Tibial nerve (tissue), 4 donors: ENCODE results near the gene HADHB. TPM values are rescaled to one million over a fixed set of nuclear protein-coding genes. Genes with fewer than 3 reads are reported as not detected.

ENCODE experiments used
- DNase-seq, 2 donors: peaks; one replicate each; pipeline ENCODE4 v3.0.0-alpha.2; 2019; ENCODE audit warnings: low spot score in 2 of 2
- H3K27ac ChIP-seq, 4 donors: fragments of 200-600 bp; sonication (generic) in 3 of 4; one replicate each; pipeline ENCODE4 v1.5.1; 2017 to 2019; ENCODE audit warnings: mild to moderate bottlenecking in 1 of 4
- H3K27me3 ChIP-seq, 2 donors: fragments of 200-600 bp; sonication (generic) in 1 of 2; one replicate each; pipeline versions ENCODE4 v1.5.1 to v1.6.0; 2017 to 2019
- H3K36me3 ChIP-seq, 3 donors: fragments of 200-600 bp; sonication (generic); one replicate each; pipeline ENCODE4 v1.5.1; 2018 to 2019
- H3K4me1 ChIP-seq, 4 donors: fragments of 200-600 bp; sonication (generic) in 3 of 4; one replicate each; pipeline ENCODE4 v1.5.1; 2017 to 2019
- H3K4me3 ChIP-seq, 4 donors: fragments of 200-600 bp; sonication (generic) in 3 of 4; one replicate each; pipeline ENCODE4 v1.5.1; 2017 to 2019; ENCODE audit warnings: mild to moderate bottlenecking in 1 of 4, moderate library complexity in 1 of 4
- H3K9me3 ChIP-seq, 4 donors: fragments of 200-600 bp; sonication (generic) in 3 of 4; one replicate each; pipeline ENCODE4 v1.5.1; 2017 to 2019
- EP300 ChIP-seq, 2 donors: sonication (generic); formaldehyde crosslinking; IDR thresholded peaks; one replicate each; pipeline ENCODE4 v1.6.1; 2017; ENCODE audit warnings: antibody characterized with exemption in 2 of 2, mild to moderate bottlenecking in 1 of 2
- POLR2A ChIP-seq, 2 donors: fragments of 450-650 bp; IDR thresholded peaks; one replicate each; pipeline ENCODE4 v1.6.1; 2017; ENCODE audit warnings: antibody characterized with exemption in 2 of 2, mild to moderate bottlenecking in 2 of 2, moderate library complexity in 2 of 2
- WGBS, 2 donors: methylation state at CpG; one replicate each; pipeline ENCODE4 v1.1.5; 2018; 5-methylcytosine and 5-hydroxymethylcytosine counted together
- total RNA-seq, 4 donors: library from RNA; depleted of rRNA; stranded (reverse); fragments of >200 nt; gene quantifications; one replicate each; pipeline ENCODE4 v1.1.0, GENCODE V29; 2016
- TF ChIP-seq, protein P1 (sequence below), 5 experiments: fragments of 200-600 bp in 3 of 5; fragments of 450-650 bp in 2 of 5; sonication (generic) in 3 of 5; IDR thresholded peaks; one replicate each; pipeline ENCODE4 v1.5.1; 2016 to 2019; ENCODE audit warnings: antibody characterized with exemption in 5 of 5, mild to moderate bottlenecking in 3 of 5, moderate library complexity in 2 of 5

The HADHB gene
- total RNA-seq, 4 donors from 2014 or later: 68.1 to 121 (median 110) TPM

DNA sequence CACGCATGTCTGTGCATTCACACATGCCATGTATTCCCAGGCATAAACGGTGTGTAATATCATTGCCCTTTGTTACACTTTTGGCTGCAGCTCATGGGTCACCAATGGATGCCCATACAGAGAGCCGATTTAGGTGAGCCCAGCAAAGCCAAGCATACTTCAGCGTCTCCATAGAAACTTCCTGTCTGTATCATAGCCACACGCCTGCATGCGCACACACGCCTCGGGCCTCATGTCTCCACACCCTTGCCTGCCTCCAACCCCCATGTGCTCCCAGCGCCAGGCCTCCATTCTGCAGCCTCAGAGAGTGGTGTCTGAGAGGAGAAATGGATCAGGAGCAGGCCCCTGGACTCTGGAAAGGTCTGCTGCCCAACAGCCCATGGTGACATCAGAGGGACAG lies 67.7 kb downstream of the HADHB start:
- H3K36me3 ChIP-seq: peaks cover 0 to 4% (median 0%) of the 10 kb centered on the region in 3 donors
- no peaks in the 10 kb centered on the region for H3K9me3 ChIP-seq
- no peaks in the 10 kb centered on the region for H3K27me3 ChIP-seq
- H3K4me1 ChIP-seq: no peaks in the 10 kb centered on the region
- DNase-seq: no peak
- H3K27ac ChIP-seq: no peak overlapping the region
- TF ChIP-seq EP300 (IDR thresholded peaks at IDR 0.05) (no peak), POLR2A (IDR thresholded peaks at IDR 0.05) (no peak)
- TF ChIP-seq, protein P1, sequence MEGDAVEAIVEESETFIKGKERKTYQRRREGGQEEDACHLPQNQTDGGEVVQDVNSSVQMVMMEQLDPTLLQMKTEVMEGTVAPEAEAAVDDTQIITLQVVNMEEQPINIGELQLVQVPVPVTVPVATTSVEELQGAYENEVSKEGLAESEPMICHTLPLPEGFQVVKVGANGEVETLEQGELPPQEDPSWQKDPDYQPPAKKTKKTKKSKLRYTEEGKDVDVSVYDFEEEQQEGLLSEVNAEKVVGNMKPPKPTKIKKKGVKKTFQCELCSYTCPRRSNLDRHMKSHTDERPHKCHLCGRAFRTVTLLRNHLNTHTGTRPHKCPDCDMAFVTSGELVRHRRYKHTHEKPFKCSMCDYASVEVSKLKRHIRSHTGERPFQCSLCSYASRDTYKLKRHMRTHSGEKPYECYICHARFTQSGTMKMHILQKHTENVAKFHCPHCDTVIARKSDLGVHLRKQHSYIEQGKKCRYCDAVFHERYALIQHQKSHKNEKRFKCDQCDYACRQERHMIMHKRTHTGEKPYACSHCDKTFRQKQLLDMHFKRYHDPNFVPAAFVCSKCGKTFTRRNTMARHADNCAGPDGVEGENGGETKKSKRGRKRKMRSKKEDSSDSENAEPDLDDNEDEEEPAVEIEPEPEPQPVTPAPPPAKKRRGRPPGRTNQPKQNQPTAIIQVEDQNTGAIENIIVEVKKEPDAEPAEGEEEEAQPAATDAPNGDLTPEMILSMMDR (IDR thresholded peaks at IDR 0.05): no peak
- no peak overlapping the region for H3K4me3 ChIP-seq
- 78 to 89% methylated on average over 9 of the region's 9 CpGs for WGBS, 2 donors

DNA sequence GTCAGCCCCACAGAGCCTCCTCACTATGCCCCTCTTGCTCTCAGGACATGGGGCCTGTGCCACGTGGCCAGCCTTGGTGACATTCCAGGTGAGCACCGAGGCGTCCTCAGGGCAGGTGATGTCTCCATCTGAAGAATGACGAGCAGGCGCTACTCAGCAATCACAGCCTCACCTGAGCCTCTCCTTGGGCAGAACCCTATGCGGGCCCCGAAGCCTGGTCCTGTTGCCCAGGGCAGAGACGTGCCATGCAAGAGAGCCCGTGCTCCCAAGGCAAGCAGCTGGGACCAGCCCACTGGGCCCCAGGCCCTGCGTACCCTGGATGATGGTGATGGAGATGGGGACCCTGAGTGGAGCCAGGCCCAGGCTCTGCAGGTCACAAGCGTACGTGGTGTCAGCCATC lies 68.7 kb downstream of the HADHB start:
- no peaks in the 10 kb centered on the region for H3K4me1 ChIP-seq
- no peak overlapping the region for H3K27ac ChIP-seq
- no peak for DNase-seq
- H3K9me3 ChIP-seq: no peaks in the 10 kb centered on the region
- no peaks in the 10 kb centered on the region for H3K27me3 ChIP-seq
- TF ChIP-seq POLR2A (IDR thresholded peaks at IDR 0.05) (no peak), EP300 (IDR thresholded peaks at IDR 0.05) (no peak)
- TF ChIP-seq, protein P1 (IDR thresholded peaks at IDR 0.05): no peak
- WGBS, 2 donors: 86 to 87% methylated on average over 7 to 9 of the region's 12 CpGs
- H3K4me3 ChIP-seq: no peak overlapping the region
- H3K36me3 ChIP-seq: peaks cover 0 to 4% (median 0%) of the 10 kb centered on the region in 3 donors

GRCh38 chr2:26314243-26314642 lies 69.5 kb downstream of the HADHB start:
- Histone ChIP-seq H3K4me3 (no peak overlapping the region), H3K27ac (no peak overlapping the region), H3K9me3 (no peaks in the 10 kb centered on the region), H3K36me3 (peaks cover 0 to 4% (median 0%) of the 10 kb centered on the region in 3 donors), H3K27me3 (no peaks in the 10 kb centered on the region), H3K4me1 (no peaks in the 10 kb centered on the region)
- no peak for DNase-seq
- 79 to 82% methylated on average over 3 to 6 of the region's 8 CpGs for WGBS, 2 donors
- TF ChIP-seq, protein P1 (IDR thresholded peaks at IDR 0.05): no peak
- TF ChIP-seq EP300 (IDR thresholded peaks at IDR 0.05) (no peak), POLR2A (IDR thresholded peaks at IDR 0.05) (no peak)

DNA sequence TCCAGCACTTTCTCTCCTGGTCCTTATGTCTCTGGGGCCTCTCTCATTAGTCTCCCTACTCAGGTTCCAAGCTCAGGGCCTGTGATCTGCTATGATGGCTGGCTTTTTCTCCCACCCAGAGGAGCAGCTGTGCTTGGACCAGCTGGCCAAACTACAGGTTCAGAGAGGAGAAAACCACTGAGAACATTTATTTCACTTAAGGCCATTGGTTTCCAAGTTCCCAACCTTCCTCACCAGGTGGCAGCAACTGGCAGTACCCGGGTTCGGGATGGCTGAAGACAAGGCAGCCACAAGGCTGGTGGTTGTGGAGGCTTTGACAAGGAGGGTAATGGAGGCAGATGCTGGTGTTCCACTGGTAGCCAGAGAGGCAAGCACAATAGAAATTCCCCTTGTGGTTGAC lies 71.3 kb downstream of the HADHB start:
- no peak for DNase-seq
- 44 to 50% methylated on average over 2 of the region's 2 CpGs for WGBS, 2 donors

DNA sequence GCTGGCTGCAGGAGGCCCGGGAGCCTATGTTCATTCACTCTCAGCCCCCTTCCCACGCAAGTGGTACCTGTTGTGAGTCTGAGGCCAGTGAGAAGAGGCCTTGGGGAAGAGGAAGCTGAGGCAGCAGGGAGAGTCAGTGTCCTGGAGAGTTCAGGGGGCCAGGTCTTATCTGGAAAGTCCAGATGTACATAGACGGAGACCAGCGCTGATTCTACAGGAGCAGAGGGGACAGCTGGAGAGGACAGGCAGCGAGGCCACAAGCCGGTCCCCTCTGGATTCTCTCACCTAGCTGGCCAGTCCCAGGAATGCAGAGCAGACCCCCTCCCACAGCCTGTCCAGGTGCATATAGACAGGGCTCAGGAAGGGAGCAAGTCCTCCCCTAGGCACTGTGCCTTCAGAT lies 72.1 kb downstream of the HADHB start:
- Histone ChIP-seq H3K9me3 (no peaks in the 10 kb centered on the region), H3K27ac (no peak overlapping the region), H3K4me3 (no peak overlapping the region), H3K27me3 (no peaks in the 10 kb centered on the region), H3K4me1 (no peaks in the 10 kb centered on the region), H3K36me3 (no peaks in the 10 kb centered on the region)
- DNase-seq: no peak
- 81 to 90% methylated on average over 6 of the region's 6 CpGs for WGBS, 2 donors
- TF ChIP-seq POLR2A (IDR thresholded peaks at IDR 0.05): no peak

More for the DNA sequence above, 71.3 kb downstream of the HADHB start:
- Histone ChIP-seq H3K27me3 (no peaks in the 10 kb centered on the region), H3K4me3 (no peak overlapping the region), H3K36me3 (no peaks in the 10 kb centered on the region), H3K4me1 (no peaks in the 10 kb centered on the region), H3K27ac (no peak overlapping the region), H3K9me3 (no peaks in the 10 kb centered on the region)
- TF ChIP-seq EP300 (IDR thresholded peaks at IDR 0.05) (no peak), POLR2A (IDR thresholded peaks at IDR 0.05) (no peak)
- TF ChIP-seq, protein P1 (IDR thresholded peaks at IDR 0.05): no peak
